ENCODE results near the gene TTC22.

The TTC22 gene

GRCh38 chr1:54745274-54745673, 55.8 kb downstream of the TTC22 start:
- DNase-seq, result no peak

DNA sequence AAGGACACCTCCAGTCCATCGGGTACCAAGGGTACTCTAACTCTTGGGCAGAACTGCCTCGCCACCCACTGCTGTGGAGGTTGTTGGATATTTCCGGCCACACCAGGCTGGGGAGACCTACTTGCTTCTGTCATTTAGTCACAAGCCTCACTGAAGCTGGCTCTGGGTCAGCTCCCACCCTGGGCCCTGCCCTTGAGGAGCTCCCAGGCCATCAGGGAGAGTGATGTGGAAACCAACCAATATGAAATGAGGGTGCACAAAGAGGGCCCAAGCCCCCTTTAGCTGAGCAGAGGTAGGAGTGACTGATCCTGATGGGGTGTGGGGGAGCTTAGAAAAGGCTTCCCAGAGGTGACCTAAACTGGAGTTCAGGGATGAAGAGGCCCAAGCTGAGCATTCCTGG, 56.4 kb downstream of the TTC22 start:
- no peak for DNase-seq

GRCh38 chr1:54743416-54744226, 57.5 kb downstream of the TTC22 start:
- DNase-seq, result no peak

DNA sequence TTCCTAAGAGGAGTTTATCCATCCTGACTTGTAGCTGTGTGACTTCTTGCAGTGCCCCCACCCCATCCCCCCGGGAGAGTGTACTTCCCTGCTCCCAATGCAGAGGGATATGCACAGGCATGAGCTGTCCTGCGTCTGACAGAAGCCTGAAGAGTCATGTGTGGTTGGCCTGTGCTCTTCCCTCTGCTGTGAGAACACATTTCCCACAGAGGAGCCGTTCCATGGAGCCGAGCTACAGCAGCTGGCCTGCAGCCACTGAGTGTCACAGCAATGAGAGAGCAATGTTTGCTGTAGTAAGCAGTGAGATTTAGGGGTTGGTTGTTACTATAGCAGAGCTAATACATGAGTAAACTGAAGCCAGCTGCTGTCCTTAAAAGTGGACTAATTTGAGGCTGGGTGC, 58.8 kb downstream of the TTC22 start:
- DNase-seq, result no peak

- DNase-seq, result no peak
Measured at GRCh38 chr1:54741531-54741930, 59.6 kb downstream of the TTC22 start.

DNA sequence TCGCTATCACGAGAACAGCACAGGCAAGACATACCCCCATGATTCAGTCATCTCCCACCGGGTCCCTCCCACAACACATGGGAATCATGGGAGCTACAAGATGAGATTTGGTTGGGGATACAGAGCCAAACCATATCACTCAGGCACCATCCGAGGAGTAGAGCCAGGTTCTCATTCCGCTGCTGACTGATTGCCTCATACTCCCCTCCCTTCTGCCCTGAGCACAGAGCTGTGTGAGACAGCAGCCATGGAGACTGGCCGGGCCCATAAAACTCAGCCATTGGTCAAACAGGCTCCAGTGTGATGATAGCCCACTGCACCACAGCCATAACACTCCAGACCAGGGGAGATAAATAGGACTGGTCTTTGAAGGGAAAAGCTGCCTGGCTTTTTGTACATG, 62.9 kb downstream of the TTC22 start:
- DNase-seq, result no peak

DNA sequence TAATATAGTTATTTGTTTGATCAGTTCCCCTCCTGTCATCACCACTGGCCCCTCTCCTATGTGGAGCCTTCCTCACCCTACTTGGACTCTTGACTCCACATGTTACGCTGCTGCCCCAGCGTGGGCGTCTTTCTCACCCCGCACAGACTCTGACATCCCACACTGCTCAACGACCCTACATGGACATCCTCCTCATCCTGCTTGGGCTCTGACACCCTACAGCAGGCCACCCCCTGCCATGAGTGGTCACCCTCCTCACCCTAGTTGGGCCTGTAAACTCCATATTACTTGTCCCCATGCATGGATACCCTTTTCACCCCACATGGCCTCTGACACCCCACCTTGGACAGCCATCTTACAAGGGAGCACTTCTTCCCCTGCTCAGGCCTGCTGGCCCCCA, 64.4 kb downstream of the TTC22 start:
- DNase-seq, result no peak
